DMS153 treated with DMSO at 0.1 percent for 48 hours (cell line): Measurements from ENCODE around the gene RET.
"Not testable (repeated sequence)": the region's sequence is repeated elsewhere in the genome, so short reads cannot be mapped to it uniquely, and the experiment has no call there.

Source experiments
- DNase-seq: peaks from one replicate; lab custom pipeline; 2025; ENCODE audit not compliant: unreplicated experiment; lab: John Stamatoyannopoulos, UW

RET gene

DNA sequence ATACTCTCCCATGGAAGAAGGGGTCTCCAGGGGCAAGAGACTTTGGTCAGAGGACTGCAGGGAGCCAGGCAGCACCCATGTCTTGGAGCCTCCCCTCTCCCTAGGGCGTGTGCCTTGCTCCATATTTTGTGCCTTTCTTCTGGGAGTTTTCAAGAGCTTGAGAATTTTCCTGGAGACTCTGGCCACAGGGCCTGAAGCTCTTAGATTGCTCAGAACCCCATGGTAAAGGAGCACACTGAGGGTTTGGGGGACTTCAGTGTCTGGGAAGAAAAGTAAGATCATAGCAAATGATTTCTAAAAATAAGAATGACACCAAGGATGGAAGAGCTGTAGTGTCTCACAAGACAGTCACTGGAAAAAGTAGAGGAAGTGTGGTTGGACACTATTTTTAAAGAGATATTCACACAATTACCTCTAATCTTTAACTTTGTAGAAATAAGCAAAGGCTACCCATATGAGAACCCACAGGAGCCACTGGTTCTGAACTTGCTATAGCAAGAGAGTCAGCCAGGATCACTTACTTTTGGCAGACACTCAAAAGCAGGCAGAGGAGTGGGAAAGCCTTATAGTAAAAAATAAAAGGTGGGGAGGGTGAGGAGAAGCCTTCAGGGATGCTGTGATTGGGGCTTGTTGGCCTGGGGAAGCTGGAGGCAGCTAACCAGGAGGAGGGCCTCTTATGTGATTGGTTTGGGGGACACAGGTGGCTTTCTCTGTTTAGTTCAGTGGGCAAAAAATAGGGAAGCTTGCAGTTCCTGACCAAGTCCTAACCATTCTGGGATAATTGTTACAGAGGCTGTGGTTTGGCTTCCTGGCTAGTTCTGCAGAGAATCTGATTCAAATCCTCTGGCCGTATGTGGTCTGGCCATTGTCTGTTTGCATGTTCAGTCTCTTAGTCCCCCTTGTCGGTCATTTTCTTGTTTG, 56.3 kb downstream of the RET start:
- no peak for DNase-seq

DNA sequence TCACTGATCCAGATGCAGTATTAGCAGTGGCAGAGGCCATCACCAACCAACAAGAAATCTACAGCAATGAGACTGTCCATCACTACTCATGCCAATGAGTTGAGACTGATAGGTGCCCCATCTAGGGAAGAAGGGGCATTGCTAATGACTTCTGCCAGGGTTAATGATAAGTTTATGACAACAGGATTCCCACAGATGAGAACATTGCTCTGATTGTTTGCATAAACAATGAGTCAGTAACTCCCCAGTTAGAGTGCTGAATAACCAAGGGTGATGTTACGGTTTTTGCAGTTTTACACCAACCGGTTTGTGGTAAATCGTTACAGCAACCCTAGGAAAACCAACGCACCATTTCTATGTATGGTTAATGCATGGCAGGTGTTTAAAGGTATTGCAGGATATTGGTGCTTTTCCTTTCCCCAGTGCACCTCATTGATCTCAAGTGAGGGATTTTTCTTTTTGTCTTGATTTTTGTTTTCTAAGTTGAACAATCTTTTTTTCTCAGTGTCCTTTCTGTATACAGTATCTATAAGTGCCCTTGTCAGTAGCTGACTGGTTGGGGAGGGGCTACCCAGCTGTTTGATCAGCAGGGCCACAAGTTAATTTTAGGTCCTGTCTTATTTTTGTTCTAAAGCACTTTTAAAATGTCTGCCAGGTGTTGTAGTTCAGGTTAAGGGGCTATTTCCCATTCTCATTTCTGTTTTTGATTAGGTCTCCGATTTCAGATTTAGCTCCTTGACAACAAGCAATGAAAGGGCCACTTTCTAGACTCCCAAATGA, 57.4 kb downstream of the RET start:
- no peak for DNase-seq

DNA sequence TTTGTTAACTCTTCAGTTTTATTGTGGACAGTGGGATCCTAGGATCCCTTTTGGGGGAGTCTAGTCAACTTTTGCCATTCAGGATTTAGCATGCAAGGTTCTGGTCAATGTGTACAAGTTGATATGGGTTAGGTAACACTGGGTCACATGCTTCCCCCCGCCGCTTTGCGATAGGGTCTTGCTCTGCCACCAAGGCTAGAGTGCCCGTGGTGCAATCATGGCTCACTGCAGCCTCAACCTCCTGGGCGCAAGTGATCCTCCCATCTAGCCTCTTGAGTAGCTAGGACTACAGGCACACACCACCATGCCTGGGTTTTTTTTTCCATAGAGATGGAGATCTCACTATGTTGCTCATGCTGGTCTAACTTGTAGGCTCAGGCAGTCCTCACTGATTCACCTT, 58.2 kb downstream of the RET start:
- DNase-seq: no peak

DNA sequence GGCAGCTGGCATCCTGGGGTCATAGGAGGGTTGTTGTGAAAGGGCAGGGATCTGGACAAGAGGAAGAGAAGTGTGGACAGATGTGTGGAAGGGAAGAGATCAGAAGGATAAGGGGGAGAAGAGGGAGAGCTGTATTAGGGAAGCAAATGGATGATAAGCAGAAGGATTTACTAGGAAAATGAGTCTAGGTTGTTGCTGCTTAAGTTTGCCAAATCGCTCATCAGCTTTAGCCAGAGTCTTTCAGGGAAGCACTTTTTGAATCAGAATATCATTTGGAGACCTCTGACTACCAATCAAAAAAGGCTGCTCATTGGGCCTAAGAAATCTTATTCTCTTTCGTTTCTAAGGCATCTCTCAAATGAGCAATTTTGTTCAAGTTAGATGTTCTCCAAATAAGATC, 58.8 kb downstream of the RET start:
- no peak for DNase-seq

DNA sequence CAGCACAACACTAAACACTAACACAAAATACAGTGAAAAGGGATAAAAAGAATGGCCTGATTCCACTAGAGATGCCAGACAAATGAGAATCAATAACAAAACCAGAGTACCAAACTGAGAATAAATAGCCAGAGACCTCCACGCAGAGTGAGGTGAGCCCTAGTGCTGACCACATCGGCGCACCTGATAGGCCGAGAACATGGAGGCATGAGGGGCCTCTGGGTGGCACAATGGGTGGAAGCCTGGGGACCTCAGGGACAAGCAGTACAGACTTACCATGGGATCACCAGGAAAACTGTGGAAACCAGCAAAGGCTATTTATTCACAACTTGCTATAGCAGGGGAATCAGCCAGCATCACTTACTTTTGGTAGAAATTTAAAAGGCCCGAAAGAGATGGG, 59.6 kb downstream of the RET start:
- DNase-seq: no peak

DNA sequence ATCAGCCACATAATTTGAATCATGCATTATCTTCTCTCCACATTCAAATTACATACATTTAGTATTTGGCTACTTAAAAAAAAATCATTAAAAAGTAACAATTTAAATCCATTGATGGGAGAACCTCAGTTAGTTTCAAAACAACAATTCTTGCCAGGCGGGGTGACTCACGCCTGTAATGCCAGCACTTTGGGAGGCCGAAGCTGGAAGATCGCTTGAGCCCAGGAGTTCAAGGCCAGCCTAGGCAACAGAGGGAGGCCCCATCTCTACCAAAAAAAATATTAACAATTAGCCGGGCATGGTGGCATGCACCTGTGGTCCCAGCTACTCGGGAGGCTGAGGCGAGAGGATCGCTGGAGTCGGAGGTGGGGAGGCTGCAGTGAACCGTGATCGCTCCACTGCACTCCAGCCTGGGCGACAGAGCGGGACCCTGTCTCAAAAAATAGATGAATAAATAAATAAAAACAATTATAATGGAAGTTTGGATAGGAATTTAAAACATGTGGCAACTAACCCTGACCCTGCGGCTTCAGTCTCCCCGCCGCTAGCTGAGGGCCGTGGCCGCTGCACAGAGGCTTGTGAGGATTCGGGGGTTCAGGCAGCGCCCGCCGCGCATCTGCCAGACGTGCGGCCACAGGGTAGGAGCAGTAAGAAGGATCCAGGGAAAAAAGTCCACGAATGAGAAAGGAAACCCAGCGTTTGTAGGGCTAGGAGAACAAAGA, 60.3 kb downstream of the RET start:
- DNase-seq: no peak

DNA sequence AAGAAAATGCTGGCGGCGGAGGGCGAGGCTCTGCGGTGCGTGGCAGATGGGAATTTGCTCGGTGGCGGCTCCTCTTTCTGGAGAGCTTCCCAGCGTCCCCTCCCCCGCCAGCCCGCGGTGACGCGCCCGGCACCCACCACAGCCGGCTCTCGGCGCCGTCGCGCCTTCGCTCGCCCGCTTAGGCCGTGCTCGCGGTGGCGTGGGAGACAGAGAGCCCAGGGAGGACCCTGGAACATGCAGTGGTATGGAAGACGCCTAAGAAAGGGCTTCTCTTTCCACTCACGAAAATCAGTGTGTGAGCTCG, 60.8 kb downstream of the RET start:
- peak; percentile 9 for DNase-seq

DNA sequence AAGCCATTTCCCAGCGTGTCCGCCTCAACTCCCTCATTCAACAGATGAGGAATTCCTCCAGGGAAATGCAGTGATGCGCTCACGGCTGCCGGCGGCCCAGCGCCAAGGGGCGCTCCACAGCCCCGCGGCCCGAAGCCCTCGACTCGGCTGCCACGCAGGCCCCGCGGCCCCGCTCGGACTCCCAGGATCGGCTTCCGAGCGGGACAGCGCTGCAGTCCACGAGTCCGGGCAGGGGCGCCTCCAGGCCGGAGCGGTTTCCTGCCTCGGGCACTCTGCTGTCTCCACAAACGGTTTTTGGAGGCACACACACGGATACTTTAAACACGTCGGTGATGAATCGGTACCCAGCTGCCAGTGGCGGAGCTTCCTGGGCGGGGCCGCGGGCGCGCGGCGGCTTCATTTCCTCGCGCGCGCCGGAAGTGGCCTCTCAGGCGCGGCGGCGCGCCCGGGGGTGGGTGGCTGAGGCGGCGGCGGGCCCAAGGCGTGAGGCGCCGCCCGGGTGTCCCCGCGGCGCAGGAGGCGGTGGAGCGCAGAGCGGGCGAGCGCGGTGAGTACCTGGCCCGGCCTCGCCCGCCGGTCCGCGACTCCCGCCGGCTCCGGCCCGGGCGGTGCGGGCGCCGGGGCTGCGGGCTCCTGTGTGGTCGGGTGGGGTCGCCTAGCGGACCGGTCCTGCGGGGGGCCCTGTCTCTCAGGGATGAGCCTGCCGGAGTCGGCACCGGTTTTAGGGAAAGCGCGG, 61.3 kb downstream of the RET start, which contains the start of gene CSGALNACT2:
CSGALNACT2 (plus strand) TSS at position 425 of the 736 bp plus-strand sequence. CDS start 16,705 bp downstream, outside the sequence.
- peak; percentile 78 for DNase-seq

DNA sequence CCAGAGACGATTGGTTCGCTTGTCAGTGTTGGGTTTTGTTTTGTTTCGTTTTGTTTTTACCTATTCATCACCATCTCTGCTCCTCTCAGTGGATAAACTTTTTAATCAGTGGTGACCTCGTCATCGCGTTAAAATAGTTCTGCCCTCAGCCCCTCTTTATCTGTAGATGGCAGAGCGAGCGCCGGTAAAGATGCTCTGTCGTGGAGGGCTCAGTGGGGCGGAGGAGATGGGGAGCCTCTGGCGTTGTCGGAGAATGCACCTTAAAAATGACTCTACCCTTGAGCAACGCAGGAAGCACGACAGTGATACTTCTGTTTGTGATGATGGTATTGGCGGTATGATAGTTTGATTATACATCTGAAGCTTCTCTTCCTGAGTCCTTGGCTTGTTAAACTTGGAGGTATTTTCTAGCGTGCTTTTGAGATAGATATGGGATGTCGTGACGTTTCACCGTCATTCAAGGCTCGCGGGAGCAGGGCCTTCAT, 61.9 kb downstream of the RET start:
- no peak for DNase-seq

DNA sequence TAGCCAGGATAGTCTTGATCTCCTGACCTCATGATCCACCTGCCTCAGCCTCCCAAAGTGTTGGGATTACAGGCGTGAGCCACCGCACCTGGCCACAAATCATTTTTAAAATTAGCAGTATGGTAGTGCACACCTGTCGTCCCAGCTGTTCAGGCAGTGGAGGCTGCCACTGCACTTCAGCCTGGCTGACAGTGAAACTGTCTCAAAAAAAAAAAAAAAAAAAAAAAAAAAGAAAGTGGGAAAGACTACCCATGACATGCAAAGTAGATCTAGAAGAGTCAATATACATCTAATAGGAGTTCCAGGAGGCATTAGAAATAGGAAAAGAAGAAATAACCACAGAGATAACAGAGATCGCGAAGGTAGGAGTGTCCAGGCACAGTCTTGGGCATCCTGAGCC, 64.6 kb downstream of the RET start:
- no peak for DNase-seq

DNA sequence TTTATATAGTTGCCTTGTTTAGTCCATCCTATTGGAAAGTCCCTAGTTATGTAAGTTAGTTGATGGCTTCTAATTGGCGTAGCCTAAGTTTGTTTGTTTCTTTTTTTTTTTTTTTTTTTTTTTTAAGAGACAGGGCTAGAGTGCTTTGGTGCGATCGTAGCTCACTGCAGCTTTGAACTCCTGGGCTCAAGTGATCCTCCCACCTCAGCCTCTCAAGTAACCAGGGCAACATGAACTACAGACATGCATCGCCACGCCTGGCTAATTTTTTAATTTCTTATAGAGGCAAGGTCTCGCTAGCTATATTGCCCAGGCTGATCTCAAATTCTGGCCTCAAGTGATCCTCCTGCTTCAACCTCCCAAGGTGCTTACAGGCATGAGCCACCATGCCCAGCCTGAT, 68.4 kb downstream of the RET start:
- no peak for DNase-seq

DNA sequence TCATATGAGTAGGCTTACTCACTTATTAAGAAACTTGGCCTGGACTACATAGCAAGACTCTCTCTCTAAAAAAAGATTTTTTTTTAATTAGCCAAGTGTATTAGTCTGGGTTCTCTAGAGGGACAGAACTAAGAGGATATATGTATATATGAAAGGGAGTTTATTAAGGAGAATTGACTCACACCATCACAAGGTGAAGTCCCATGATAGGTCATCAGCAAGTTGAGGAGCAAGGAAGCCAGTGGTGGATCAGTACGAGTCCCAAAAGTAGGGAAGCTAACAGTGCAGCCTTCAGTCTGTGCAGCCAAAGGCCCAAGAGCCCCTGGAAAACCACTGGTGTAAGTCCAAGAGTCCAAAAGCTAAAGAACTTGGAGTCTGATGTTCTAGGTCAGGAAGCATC, 69.1 kb downstream of the RET start:
- not testable (repeated sequence) for DNase-seq

DNA sequence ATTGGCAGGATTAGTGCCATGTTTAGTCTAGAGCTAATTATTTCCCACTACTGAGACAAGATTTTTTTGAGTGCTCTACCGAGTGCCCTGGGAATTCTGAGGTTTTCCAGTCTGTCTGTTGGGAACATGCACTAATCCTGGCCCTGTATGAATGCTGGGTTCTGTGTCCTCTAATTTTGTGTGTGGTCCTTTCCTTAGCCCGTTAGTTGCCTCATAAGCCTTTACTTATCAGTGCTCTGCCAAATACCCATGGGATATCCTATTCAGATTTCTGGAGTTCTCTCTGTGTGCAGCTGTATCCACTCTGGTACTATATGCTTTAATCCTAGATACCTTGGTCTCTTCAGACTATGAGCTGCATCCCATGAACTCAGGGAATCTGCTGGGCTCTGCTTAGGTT, 74.5 kb downstream of the RET start:
- DNase-seq: no peak

DNA sequence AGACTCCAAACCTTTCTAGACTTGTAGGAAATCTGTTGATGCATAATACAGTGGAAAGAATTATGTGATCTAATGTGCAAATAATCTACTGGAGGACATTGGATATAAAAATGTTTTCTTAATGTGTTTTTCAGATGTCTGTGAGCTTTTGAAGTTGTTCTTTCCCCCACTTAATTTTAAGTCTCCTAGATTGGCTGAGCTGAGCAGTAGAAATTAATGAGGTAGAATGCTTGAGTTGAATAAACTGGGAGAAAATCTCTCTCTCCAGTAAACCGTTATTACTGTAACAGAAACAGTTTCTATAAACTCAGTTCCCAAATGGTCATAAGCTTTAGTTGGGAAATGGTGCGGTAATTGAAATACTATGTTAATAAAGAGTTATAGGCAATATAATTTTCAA, 77.0 kb downstream of the RET start:
- no peak for DNase-seq

DNA sequence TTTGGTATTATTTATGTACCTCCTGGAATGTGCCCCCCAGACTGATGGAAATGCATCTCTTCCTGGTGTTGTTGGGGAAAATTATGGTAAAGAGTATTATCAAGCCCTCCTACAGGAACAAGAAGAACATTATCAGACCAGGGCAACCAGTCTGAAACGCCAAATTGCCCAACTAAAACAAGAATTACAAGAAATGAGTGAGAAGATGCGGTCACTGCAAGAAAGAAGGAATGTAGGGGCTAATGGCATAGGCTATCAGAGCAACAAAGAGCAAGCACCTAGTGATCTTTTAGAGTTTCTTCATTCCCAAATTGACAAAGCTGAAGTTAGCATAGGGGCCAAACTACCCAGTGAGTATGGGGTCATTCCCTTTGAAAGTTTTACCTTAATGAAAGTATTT, 78.4 kb downstream of the RET start:
- no peak for DNase-seq

DNA sequence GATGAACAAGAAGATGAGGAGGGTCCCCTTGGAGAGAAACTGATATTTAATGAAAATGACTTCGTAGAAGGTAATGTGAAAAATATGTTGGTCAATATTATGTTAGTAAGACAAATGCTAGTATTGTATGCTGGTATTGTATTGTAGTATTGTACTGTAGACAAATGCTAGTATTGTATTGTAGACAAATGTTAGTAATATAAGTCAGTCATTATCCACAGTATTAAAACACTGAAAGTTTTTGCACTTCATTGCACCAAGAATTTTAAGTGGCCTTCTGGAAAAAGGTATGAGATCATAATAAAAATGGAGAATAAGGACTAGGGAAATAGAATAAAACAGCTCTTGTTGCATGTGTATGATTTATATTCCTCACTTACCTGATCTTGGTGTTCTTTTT, 78.9 kb downstream of the RET start:
- no peak for DNase-seq

DNA sequence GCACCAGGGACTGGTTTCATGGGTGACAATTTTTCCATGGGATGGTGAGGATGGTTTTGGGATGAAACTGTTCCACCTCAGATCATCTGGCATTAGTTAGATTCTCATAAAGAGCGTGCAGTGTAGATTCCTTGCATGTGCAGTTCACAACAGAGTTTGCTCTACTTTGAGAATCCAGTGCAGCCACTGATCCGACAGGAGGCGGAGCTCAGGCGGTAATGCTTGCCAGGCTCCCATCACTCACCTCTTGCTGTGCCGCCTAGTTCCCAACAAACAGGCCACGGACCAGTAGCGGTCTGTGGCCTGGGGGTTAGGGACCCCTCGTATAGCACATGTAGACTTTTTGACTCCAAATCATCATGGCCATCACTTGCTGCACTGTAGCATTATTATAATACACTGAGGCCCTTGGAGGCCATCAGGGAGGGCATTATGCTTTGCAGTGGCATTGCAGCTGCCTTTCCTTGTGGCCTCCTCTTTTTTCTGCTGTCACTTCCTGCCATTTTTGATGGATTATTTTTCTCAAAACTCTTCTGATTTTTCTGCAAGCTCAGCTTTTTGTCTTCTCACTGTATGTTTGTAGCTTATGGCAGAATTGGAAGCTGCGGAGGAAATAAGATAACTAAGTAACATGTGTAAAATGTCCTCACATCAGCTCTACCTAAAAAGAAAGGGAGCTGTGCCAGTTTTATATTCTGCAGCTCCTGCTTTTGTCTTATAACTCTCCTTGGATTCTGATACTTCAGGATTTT, 79.9 kb downstream of the RET start:
- DNase-seq: no peak

DNA sequence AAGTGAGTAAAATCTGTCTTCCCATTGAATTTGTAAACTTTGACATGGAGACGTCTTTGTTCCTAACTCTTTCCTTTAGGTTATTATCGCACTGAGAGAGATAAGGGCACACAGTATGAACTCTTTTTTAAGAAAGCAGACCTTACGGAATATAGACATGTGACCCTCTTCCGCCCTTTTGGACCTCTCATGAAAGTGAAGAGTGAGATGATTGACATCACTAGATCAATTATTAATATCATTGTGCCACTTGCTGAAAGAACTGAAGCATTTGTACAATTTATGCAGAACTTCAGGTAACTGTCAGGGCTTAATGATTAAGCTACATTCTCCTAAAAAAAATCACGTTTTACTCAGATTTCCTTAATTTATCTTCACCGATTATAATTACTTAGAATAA, 81.8 kb downstream of the RET start:
- no peak for DNase-seq

DNA sequence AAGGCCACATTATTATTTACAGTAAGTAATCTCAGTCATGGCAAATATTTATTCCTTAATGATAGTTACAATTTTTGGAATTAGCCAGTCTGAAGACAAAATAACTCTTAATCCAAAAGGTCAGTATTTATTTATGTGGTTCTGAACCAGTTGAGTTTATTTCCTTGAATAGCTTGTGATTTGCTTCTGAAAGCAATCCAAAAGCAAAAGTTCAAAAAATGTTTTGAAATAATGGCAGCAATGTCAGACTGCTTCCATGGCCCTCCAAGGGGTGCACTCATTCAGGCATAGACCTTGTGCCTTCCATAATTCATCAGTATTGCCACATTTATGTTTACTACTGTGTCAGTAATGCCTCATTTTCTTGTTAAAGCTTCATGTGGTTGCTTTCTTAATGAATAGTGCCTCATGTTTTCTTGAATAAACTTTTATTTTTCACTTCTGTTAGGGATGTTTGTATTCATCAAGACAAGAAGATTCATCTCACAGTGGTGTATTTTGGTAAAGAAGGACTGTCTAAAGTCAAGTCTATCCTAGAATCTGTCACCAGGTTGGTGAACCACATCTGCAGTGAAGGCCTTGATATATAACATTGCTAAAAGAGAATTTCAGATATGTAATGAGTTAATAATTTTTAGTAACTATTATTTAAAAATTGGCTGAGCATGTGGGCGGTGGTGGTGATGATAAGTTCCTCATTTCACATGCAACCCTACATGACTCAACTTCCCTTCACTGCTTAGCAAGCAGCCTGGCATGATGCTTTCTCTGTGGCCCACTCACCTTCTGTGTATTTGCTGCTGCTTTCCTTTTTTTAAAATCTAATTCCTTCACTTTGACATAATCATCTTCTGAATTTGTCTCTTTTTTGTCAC, 83.4 kb downstream of the RET start:
- DNase-seq: no peak
